ENCODE results near the gene ARHGEF39.

Gene ARHGEF39

DNA sequence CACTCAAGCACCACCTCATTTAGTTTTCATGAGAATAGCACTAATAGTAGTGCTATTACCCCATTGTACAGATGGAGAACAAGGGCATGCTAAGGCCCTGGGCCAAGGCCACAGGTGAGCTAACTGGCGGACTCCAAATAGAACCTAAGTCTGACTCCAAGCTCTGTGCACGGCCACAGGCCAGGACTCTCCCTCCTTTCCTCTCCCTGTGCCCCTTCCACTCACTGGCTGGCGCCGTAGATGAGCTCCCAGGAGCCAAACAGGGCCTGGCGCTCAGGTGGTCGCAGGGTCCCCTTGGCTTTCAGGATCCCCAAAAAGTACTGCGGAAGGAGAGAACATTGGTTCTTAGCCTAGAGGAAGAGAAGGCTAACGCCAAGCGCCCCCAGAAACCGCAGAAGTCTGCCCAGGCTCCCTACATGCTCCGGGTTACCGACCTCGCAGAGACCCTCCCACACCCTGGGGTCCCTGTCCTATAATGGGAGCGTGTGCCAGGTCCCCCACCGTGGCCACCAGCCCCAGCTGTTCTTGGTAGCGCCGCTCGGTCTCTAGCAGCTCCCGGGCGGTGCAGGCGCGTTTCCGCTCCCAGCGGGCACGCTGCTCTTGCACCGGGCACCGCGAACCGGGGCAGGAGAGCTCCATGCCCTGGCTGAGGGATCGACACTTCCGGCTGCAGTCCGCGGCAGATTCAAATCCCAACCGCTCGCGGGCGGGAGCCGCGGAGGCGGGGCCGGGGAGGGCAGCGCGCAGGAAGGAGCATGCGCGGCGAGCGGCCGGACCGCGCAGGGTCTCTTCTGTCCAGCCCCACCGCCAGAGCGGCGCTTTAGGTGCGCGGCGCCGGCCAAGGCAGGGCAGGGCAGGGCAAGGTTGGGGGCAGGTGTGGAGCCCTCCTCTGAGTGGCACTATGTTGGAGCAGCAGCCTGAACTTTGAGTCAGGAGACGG lies at the start of gene ARHGEF39:
ARHGEF39 (minus strand) TSS at position 665 of the 940 bp plus-strand sequence; CDS start at position 639, 26 bp downstream.
- DNase-seq = peak; percentile 62 to 72

- no peak for DNase-seq
Measured at GRCh38 chr9:35714123-35714522, 49.1 kb upstream of the ARHGEF39 start.

DNA sequence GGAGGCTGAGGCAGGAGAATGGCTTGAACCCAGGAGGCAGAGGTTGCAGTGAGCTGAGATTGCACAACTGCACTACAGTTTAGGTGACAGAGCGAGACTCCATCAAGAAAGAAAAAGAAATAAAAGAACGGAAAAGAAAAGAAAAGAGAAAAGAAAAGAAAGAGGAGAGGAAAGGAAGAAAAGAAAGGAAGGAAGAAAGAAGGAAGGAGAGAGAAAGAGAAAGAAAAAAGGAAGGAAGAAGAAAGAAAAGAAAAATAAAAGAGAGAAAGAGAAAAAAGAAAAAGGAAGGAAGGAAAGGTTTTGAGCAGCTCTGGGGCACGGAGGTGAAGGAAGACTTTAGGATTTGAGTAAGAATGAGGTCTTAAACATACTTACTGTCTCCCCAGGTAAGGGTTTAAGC lies 48.6 kb upstream of the ARHGEF39 start:
- DNase-seq = no peak

DNA sequence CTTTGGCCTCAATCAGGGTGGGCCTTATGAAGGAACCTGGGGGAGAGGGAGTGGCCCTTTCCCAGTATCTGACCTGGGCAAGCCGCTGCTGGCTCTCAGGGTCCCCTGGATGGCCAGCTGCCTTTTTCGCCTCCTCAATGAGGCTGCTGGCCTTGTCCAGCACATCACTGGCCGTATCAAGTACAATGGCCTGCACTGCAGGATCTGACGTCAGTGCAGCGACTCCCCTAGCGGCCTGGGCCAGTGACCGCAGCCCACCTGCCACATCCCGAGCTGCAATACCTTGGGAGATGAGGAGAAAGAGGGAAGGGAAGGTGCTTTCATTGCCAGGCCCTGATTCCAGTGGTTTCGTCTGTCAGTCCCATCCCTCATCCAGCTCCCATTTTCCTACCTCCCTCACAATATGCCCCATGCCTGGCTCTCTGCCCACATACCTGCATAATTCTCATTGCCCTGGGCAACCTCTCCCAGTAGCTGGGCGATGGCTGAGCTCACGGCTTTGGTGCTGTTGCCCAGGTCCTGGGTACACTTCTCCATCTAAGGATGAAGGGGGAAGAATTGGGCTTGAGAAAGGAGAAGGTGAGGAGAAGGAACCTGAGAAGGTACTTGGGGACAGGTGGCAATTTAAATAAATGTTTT lies 47.9 kb upstream of the ARHGEF39 start:
- no peak for DNase-seq

DNA sequence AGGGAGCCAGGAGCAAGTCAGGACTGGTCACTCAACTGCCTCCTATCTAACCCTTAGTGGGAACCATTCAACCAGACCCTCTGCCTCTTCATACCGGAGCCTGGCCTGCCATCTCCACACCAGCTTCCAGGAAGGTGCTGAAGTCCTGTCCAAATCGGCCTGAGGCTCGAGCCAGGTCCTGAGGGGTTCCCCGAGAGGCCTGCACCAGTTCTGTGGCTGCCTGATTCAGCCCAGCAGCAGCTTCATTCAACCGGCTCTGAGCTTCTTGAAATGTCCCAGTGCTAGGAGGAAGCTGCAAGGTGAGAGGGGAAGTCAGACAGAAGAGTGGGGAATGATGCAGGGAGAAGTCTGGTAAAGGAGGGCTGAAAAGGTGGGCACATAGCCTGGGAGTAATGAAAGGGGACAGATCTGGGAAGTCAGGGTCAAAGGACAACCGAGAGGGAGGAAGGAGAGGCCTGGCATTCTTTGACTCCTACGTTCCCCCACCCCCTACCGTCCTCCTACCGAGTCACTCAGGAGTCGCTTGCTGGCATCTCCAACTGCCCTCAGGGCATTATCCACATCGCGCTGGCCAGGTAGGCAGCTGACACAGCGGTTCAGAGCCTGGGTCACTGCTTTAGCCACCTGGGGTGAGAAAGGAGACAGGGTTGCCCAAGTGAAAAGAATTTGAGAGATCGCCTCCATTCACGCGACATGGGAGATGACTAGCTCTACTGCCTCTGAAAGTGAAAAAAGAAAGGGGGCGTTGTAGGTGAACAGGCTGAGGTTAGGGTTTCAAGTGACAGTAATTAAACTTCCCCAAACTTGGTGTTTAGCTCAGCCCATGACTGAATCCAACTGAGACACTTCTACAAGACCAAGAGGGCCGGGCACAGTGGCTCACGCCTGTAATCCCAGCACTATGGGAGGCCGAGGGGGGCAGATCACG lies 46.8 kb upstream of the ARHGEF39 start:
- no peak for DNase-seq

- no peak for DNase-seq
Measured at GRCh38 chr9:35710818-35711500, 46.0 kb upstream of the ARHGEF39 start.

DNA sequence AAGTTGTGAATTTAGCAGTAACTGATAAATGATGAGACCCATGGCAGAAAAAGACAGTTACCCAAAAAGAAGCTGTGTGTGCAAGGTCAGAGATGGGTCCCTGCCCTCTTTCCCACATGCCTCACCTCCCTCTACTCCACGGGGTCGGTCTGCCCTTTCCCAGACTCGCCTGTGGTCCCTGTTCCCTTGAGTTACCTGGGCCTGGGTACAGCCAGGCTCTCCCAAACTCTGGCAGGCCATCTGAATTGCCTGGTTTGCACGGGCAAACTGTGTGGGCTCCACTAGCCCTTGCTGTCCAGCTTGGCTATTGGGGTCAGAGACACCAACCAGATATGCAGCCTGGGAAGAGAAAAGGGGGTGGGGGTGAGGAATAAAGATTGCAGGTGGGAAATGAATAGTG lies 43.2 kb upstream of the ARHGEF39 start:
- no peak for DNase-seq

- no peak for DNase-seq
Measured at GRCh38 chr9:35706951-35707350, 42.0 kb upstream of the ARHGEF39 start.

- no peak for DNase-seq
Measured at GRCh38 chr9:35705836-35706430, 40.9 kb upstream of the ARHGEF39 start.

GRCh38 chr9:35705372-35705771 lies 40.4 kb upstream of the ARHGEF39 start:
- DNase-seq = no peak

- no peak for DNase-seq
Measured at GRCh38 chr9:35703906-35704672, 39.1 kb upstream of the ARHGEF39 start.

- no peak for DNase-seq
Measured at GRCh38 chr9:35702696-35703095, 37.7 kb upstream of the ARHGEF39 start.

DNA sequence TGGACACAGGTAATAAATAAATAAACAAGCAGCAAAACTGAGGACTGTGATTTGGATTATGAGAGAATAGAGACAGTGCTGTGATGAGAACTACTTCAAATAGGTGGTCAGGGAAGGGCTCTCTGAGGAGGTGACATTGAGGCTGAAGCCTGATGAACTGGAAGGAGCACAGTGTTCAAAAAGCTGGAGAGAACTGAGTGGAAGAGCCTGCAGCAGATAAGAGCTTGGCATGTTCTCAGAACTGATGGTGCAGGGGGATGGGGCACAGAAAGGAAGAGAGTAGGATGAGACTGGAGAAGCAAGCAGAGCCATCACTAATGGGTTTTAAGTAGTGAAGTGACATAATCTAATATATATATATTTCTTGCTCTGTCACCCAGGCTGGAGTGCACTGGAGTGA lies 35.9 kb upstream of the ARHGEF39 start:
- DNase-seq = no peak

GRCh38 chr9:35700031-35700430 lies 35.0 kb upstream of the ARHGEF39 start:
- no peak for DNase-seq

DNA sequence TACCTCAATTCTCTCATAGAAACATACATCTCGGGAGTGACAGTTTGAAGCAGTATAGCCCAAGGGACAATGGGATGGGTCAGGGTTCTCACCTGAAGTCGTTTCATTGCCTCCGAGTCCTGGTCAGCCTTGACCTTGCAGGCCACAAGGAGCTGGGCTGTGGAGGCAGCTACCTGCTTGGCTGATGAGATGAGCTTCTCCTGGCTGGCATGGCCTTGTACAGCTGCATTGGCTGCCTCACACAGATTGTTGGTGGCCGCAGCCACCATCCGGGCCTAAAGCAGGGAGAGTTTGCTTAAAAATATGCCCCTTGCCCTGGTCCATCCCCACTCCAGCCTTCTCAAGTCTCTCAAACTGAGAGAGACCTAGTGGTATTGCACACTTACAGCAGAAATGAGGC lies 33.2 kb upstream of the ARHGEF39 start:
- DNase-seq = no peak

- DNase-seq = no peak
Measured at GRCh38 chr9:35697486-35697885, 32.5 kb upstream of the ARHGEF39 start.

- peak; percentile 70 to 71 for DNase-seq
Measured at GRCh38 chr9:35696520-35697215, 31.7 kb upstream of the ARHGEF39 start.

- DNase-seq = no peak
Measured at GRCh38 chr9:35695943-35696401, 31.0 kb upstream of the ARHGEF39 start.

DNA sequence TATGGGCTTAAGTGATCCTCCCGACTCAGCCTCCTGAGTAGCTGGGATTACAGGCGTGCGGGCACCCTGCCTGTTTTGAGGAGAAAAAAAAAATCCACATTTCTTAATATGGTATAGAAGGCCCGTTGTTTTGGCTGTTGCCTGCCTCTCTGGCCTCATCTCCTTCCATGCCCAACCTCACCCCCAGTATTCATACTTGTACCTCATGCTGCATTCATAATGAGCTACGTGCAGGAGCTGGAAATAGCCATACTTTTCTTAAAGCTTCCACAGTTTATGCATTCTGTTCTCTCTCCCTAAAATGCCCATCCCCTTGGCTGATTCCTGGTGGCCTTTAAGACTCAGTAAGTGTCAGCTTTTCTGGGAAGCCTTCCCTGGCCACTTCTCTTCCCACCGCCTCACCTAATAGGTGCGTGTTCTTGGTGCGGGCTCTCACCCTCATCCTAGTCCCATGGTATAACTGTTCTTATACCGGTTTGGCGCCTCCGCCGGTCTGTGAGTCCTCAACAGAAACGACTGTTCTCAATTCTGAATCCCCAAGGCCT lies 26.8 kb upstream of the ARHGEF39 start:
- DNase-seq = no peak

DNA sequence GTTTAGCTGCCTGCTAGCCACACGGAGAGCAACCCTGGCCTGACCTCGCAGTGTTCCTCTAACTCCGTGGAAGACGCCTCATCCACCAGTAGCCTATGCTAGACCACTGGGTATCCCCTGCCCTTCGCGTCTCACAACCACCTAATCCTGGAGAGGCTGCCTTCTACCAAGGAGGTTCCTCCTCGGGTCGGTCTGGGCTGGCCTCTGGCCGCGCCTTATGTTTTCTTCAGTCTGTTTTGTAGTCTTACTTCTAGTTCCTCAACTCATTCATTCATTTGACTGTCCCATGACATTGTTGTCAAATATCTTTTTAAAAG lies 26.3 kb upstream of the ARHGEF39 start:
- DNase-seq = peak in 1 of 2 donors; percentile 8
